ENCODE measurements around the gene SNURF. TPM values are rescaled to one million over a fixed set of nuclear protein-coding genes. Genes with fewer than 3 reads are reported as not detected.

The SNURF gene
- total RNA-seq, 1 experiment from 2014 or later = 50.8 TPM

- TF ChIP-seq PRDM15 (CRISPR knock-in tag; IDR thresholded peaks at IDR 0.05) (no peak), SP1 (CRISPR knock-in tag; conservative IDR thresholded peaks at IDR 0.05) (no peak), ZNF671 (CRISPR knock-in tag; IDR thresholded peaks at IDR 0.05) (no peak)
Observed at GRCh38 chr15:24986653-24987052, 31.9 kb downstream of the SNURF start (continued).

Other genes with a start within 250 kb of the SNURF start
- gene SNRPN, start within 50 bp of the SNURF start, total RNA-seq (2021) = 800 to 879 TPM (median 874 TPM) in 3 replicates

Measured in WTC11 (cell line).